VCaP (cell line): ENCODE measurements around the gene HMGB2.
A peak's percentile ranks its signal among the peaks of the same experiment; 100 is the strongest.

ENCODE experiments used
- H3K27ac ChIP-seq: fragments of 450-650 bp; 2 replicates; pipeline ENCODE4 v1.5.1; 2017
- CTCF ChIP-seq: fragments of 450-650 bp; conservative IDR thresholded peaks from 2 replicates; pipeline ENCODE4 v1.5.1; 2017; ENCODE audit warnings: mild to moderate bottlenecking, moderate library complexity

HMGB2 gene

GRCh38 chr4:173370477-173371291, 36.5 kb upstream of the HMGB2 start, which contains the start of gene SAP30:
Gene SAP30 (plus strand): TSS chr4:173370954. CDS start chr4:173371183, 229 bp downstream.
- no peak for TF ChIP-seq CTCF
- peak within 1 kb of the TSS; percentile 82 for H3K27ac ChIP-seq

GRCh38 chr4:173370130-173370476, 35.9 kb upstream of the HMGB2 start:
- no peak for TF ChIP-seq CTCF
- peak overlapping the region; percentile 82 for H3K27ac ChIP-seq

- no peak for TF ChIP-seq CTCF
- no peak overlapping the region for H3K27ac ChIP-seq
These were observed 33.8 kb upstream of the HMGB2 start for GRCh38 chr4:173367946-173368345.

- TF ChIP-seq CTCF: no peak
- no peak overlapping the region for H3K27ac ChIP-seq
These were observed 33.1 kb upstream of the HMGB2 start for GRCh38 chr4:173367285-173367684.

- no peak overlapping the region for H3K27ac ChIP-seq
- no peak for TF ChIP-seq CTCF
These were observed 31.3 kb upstream of the HMGB2 start for GRCh38 chr4:173365359-173365996.

- no peak overlapping the region for H3K27ac ChIP-seq
- no peak for TF ChIP-seq CTCF
These were observed 28.5 kb upstream of the HMGB2 start for GRCh38 chr4:173362666-173363065.

GRCh38 chr4:173360587-173361221, 26.5 kb upstream of the HMGB2 start:
- TF ChIP-seq CTCF: peak; percentile 71
- no peak overlapping the region for H3K27ac ChIP-seq
